GM23338 (cell line): ENCODE results near the gene MEOX1. TPM values are rescaled to one million over a fixed set of nuclear protein-coding genes. Genes with fewer than 3 reads are reported as not detected.

Experiments used
- ATAC-seq: fragments of 200-7000 bp; cut with Tn5 transposase; 3 replicates; pipeline ENCODE4 v1.9.1; 2020
- DNase-seq: peaks from one replicate; pipeline ENCODE4 v3.0.0-alpha.2; 2015; ENCODE audit warnings: low spot score
- H2AFZ ChIP-seq: fragments of 200-600 bp; sonication (generic); 2 replicates; pipeline ENCODE4 v1.8.0; 2016; ENCODE audit warnings: antibody characterized with exemption, mild to moderate bottlenecking, moderate library complexity
- H3F3A ChIP-seq: fragments of 200-600 bp; sonication (generic); replicated peaks from 2 replicates; pipeline ENCODE4 v1.8.0; 2017; ENCODE audit warnings: antibody characterized with exemption, mixed run types, low read depth
- H3K27ac ChIP-seq: fragments of 200-600 bp; sonication (generic); 2 replicates; pipeline ENCODE4 v1.6.1; 2016; ENCODE audit warnings: low read depth
- H3K27me3 ChIP-seq: fragments of 200-600 bp; sonication (generic); 2 replicates; pipeline ENCODE4 v1.8.0; 2016; ENCODE audit warnings: mild to moderate bottlenecking, mixed run types, moderate library complexity; ENCODE audit not compliant: insufficient read depth
- H3K36me3 ChIP-seq: fragments of 200-600 bp; sonication (generic); 2 replicates; pipeline ENCODE4 v1.8.0; 2016; ENCODE audit warnings: mild to moderate bottlenecking; ENCODE audit not compliant: insufficient read depth
- H3K4me1 ChIP-seq: fragments of 200-600 bp; sonication (generic); 2 replicates; pipeline ENCODE4 v1.8.0; 2016; ENCODE audit warnings: mild to moderate bottlenecking, moderate library complexity; ENCODE audit not compliant: insufficient read depth
- H3K4me2 ChIP-seq: fragments of 200-600 bp; sonication (generic); 2 replicates; pipeline ENCODE4 v1.7.1; 2017; ENCODE audit warnings: mixed run types
- H3K4me3 ChIP-seq: fragments of 200-600 bp; sonication (generic); 2 replicates; pipeline ENCODE4 v1.6.1; 2016; ENCODE audit warnings: mixed run types
- H3K79me2 ChIP-seq: fragments of 200-600 bp; sonication (generic); replicated peaks from 2 replicates; pipeline ENCODE4 v1.8.0; 2017; ENCODE audit warnings: mild to moderate bottlenecking; ENCODE audit not compliant: insufficient read depth
- H3K9me2 ChIP-seq: fragments of 200-600 bp; sonication (generic); 2 replicates; pipeline ENCODE4 v1.8.0; 2017; ENCODE audit not compliant: insufficient read depth
- H4K20me1 ChIP-seq: fragments of 200-600 bp; sonication (generic); replicated peaks from 2 replicates; pipeline ENCODE4 v1.8.0; 2017; ENCODE audit warnings: mild to moderate bottlenecking; ENCODE audit not compliant: insufficient read depth
- H3K27ac Mint-ChIP-seq: 2 replicates; pipeline ENCODE4 v1.8.0; 2020; ENCODE audit warnings: inconsistent platforms, mild to moderate bottlenecking, moderate library complexity, mixed read lengths
- H3K27me3 Mint-ChIP-seq: 3 replicates; pipeline ENCODE4 v1.8.0; 2022; ENCODE audit warnings: low read depth, mild to moderate bottlenecking, moderate library complexity, mixed read lengths, inconsistent platforms; ENCODE audit not compliant: insufficient read depth, poor library complexity
- H3K36me3 Mint-ChIP-seq: 3 replicates; pipeline ENCODE4 v1.8.0; 2021; ENCODE audit warnings: low read depth, mild to moderate bottlenecking, inconsistent platforms, moderate library complexity, mixed read lengths
- H3K4me1 Mint-ChIP-seq: 3 replicates; pipeline ENCODE4 v1.8.0; 2020; ENCODE audit warnings: mild to moderate bottlenecking, inconsistent platforms, mixed read lengths
- H3K4me3 Mint-ChIP-seq: 3 replicates; pipeline ENCODE4 v1.8.0; 2021; ENCODE audit warnings: moderate library complexity, mild to moderate bottlenecking, inconsistent platforms, mixed read lengths
- H3K9me3 Mint-ChIP-seq: 3 replicates; pipeline ENCODE4 v1.8.0; 2020; ENCODE audit warnings: moderate library complexity, mild to moderate bottlenecking, inconsistent platforms, mixed read lengths
- ETS1 ChIP-seq: IDR thresholded peaks from 2 replicates; pipeline ENCODE4 v1.6.1; 2016; ENCODE audit warnings: antibody characterized with exemption
- EZH2 ChIP-seq: fragments of 200-600 bp; sonication (generic); IDR thresholded peaks from one replicate; pipeline ENCODE4 v1.8.0; 2017; ENCODE audit warnings: antibody characterized with exemption, mild to moderate bottlenecking, low read depth; ENCODE audit not compliant: unreplicated experiment
- EZH2phosphoT487 ChIP-seq: fragments of 200-600 bp; sonication (generic); IDR thresholded peaks from one replicate; pipeline ENCODE4 v1.8.1; 2018; ENCODE audit warnings: antibody characterized with exemption; ENCODE audit not compliant: unreplicated experiment
- JUNB ChIP-seq: IDR thresholded peaks from one replicate; pipeline ENCODE4 v1.6.1; 2016; ENCODE audit warnings: antibody characterized with exemption; ENCODE audit not compliant: unreplicated experiment
- STAT1 ChIP-seq: IDR thresholded peaks from one replicate; pipeline ENCODE4 v1.6.1; 2016; ENCODE audit warnings: antibody characterized with exemption; ENCODE audit not compliant: unreplicated experiment
- ZNF114 ChIP-seq: fragments of 250-450 bp; sonication (Bioruptor Pico); IDR thresholded peaks from 2 replicates; pipeline ENCODE4 v1.5.0; 2020; ENCODE audit warnings: mild to moderate bottlenecking, moderate library complexity
- ZNF331 ChIP-seq: fragments of 250-450 bp; sonication (Bioruptor Pico); IDR thresholded peaks from 2 replicates; pipeline ENCODE4 v1.5.0; 2020; ENCODE audit warnings: low read depth, mild to moderate bottlenecking, moderate library complexity
- ZNF462 ChIP-seq: fragments of 250-450 bp; sonication (Bioruptor Pico); IDR thresholded peaks from 2 replicates; pipeline ENCODE4 v1.5.0; 2020; ENCODE audit warnings: mild to moderate bottlenecking, moderate library complexity
- polyA plus RNA-seq: library from polyadenylated mRNA; unstranded; fragments of >200 nt; fragmentation: Nextera tagmentation; extraction: Ambion mirVana; gene quantifications from 2 replicates; pipeline ENCODE4 v1.2.1, GENCODE V29; 2016
- total RNA-seq: library from RNA; depleted of rRNA; stranded (reverse); fragments of >200 nt; shearing (Covaris generic); gene quantifications from 2 replicates; pipeline ENCODE4 v1.2.3, GENCODE V29; 2014

MEOX1 gene
- total and polyA plus RNA-seq, 2 experiments from 2014 or later, result not detected

GRCh38 chr17:43663383-43663782 is 1.7 kb upstream of the MEOX1 start:
- Mint-ChIP-seq H3K4me3 (no peak overlapping the region), H3K9me3 (no peaks in the 10 kb centered on the region), H3K27ac (no peak overlapping the region), H3K27me3 (peaks cover 13% of the 10 kb centered on the region), H3K36me3 (no peaks in the 10 kb centered on the region), H3K4me1 (peaks cover 35% of the 10 kb centered on the region)
- ATAC-seq, result no peak
- Histone ChIP-seq H4K20me1 (no peaks in the 10 kb centered on the region), H3K36me3 (no peaks in the 10 kb centered on the region), H3K4me3 (no peak overlapping the region), H3K27ac (no peak overlapping the region), H2AFZ (peak overlapping the region; percentile 87; the same call in 1 of the 2 replicates), H3K9me2 (no peaks in the 10 kb centered on the region), H3K4me2 (no peak overlapping the region), H3K4me1 (peaks cover 23% of the 10 kb centered on the region), H3K79me2 (no peaks in the 10 kb centered on the region), H3K27me3 (no peaks in the 10 kb centered on the region), H3F3A (0 out of 2 replicates have a peak, but pooled peaks cover 3% of the 10 kb centered on the region)
- DNase-seq, result no peak
- no peak for TF ChIP-seq EZH2

GRCh38 chr17:43662413-43663141 is 855 bp upstream of the MEOX1 start:
- Histone ChIP-seq H3K4me3 (no peak overlapping the region), H3K36me3 (no peaks in the 10 kb centered on the region), H3K4me1 (peaks cover 23% of the 10 kb centered on the region), H3K79me2 (no peaks in the 10 kb centered on the region), H2AFZ (peak overlapping the region; percentile 87; the same call in 1 of the 2 replicates), H3F3A (0 out of 2 replicates have a peak, but pooled peaks cover 3% of the 10 kb centered on the region), H4K20me1 (no peaks in the 10 kb centered on the region), H3K27me3 (no peaks in the 10 kb centered on the region), H3K9me2 (no peaks in the 10 kb centered on the region), H3K4me2 (peak overlapping the region; percentile 42), H3K27ac (no peak overlapping the region)
- Mint-ChIP-seq H3K4me3 (no peak overlapping the region), H3K27me3 (peaks cover 13% of the 10 kb centered on the region), H3K9me3 (no peaks in the 10 kb centered on the region), H3K4me1 (peaks cover 35% of the 10 kb centered on the region), H3K27ac (no peak overlapping the region), H3K36me3 (no peaks in the 10 kb centered on the region)
- TF ChIP-seq ZNF462 (CRISPR knock-in tag) (no peak), EZH2phosphoT487 (no peak), ZNF331 (CRISPR knock-in tag) (no peak), STAT1 (no peak), EZH2 (no peak), JUNB (no peak), ETS1 (no peak), ZNF114 (no peak)
- peak; percentile 48 for DNase-seq
- ATAC-seq, result peak; percentile 27
